ENCODE data around the gene CNPPD1.
A peak's percentile ranks its signal among the peaks of the same experiment; 100 is the strongest.

The CNPPD1 gene

GRCh38 chr2:219179601-219180465 lies 3.1 kb upstream of the CNPPD1 start:
- Histone ChIP-seq H3K4me1 (ENCODE audit: control insufficient read depth, low read depth, low read length) (peaks cover 3% of the 10 kb centered on the region), H3K4me2 (ENCODE audit: low read length) (no peak overlapping the region), H3K79me2 (ENCODE audit: control insufficient read depth, insufficient read depth, low read length) (peaks cover 2% of the 10 kb centered on the region), H3K79me1 (ENCODE audit: low read length) (peaks cover 15% of the 10 kb centered on the region), H3K18ac (ENCODE audit: low read length) (no peak overlapping the region), H2BK120ac (ENCODE audit: low read depth, low read length) (no peak overlapping the region), H3K27me3 (ENCODE audit: insufficient read depth, low read length, poor library complexity) (no peaks in the 10 kb centered on the region), H2BK15ac (replicated peaks; ENCODE audit: low read depth) (no peak overlapping the region), H2AK5ac (ENCODE audit: low read length) (no peak overlapping the region), H3K23ac (ENCODE audit: low read length) (no peak overlapping the region), H3K27ac (ENCODE audit: low read depth, low read length) (no peak overlapping the region), H3K9ac (ENCODE audit: low read length) (no peak overlapping the region), H4K5ac (ENCODE audit: low read length) (no peak overlapping the region), H2BK5ac (ENCODE audit: low read length) (no peak overlapping the region), H3K4me3 (ENCODE audit: low read length) (no peak overlapping the region), H3K36me3 (ENCODE audit: control insufficient read depth, insufficient read depth, low read length) (peaks cover 5% of the 10 kb centered on the region), H3K56ac (ENCODE audit: low read length) (no peak overlapping the region), H3K4ac (ENCODE audit: low read depth, low read length) (no peak overlapping the region), H4K8ac (ENCODE audit: low read depth, low read length) (no peak overlapping the region)
- DNase-seq: no peak
- WGBS (ENCODE audit: extremely low coverage, insufficient coverage, low lambda C conversion rate): no CpG with 5 or more reads among the region's 9 CpGs

- Histone ChIP-seq H3K56ac (ENCODE audit: low read length) (peak overlapping the region; percentile 99), H3K18ac (ENCODE audit: low read length) (peak overlapping the region; percentile 71), H3K27ac (ENCODE audit: low read depth, low read length) (peak overlapping the region; percentile 68), H4K8ac (ENCODE audit: low read depth, low read length) (no peak overlapping the region), H3K27me3 (ENCODE audit: insufficient read depth, low read length, poor library complexity) (no peaks in the 10 kb centered on the region), H3K79me1 (ENCODE audit: low read length) (peaks cover 15% of the 10 kb centered on the region), H3K9ac (ENCODE audit: low read length) (peak overlapping the region; percentile 93), H3K4ac (ENCODE audit: low read depth, low read length) (peak overlapping the region; percentile 73), H2BK120ac (ENCODE audit: low read depth, low read length) (no peak overlapping the region), H3K36me3 (ENCODE audit: control insufficient read depth, insufficient read depth, low read length) (peaks cover 5% of the 10 kb centered on the region), H3K4me1 (ENCODE audit: control insufficient read depth, low read depth, low read length) (peaks cover 3% of the 10 kb centered on the region), H3K4me3 (ENCODE audit: low read length) (peak overlapping the region; percentile 86), H2BK15ac (replicated peaks; ENCODE audit: low read depth) (no peak overlapping the region), H3K23ac (ENCODE audit: low read length) (no peak overlapping the region), H4K5ac (ENCODE audit: low read length) (no peak overlapping the region), H2AK5ac (ENCODE audit: low read length) (no peak overlapping the region), H2BK5ac (ENCODE audit: low read length) (no peak overlapping the region), H3K4me2 (ENCODE audit: low read length) (peak overlapping the region; percentile 67), H3K79me2 (ENCODE audit: control insufficient read depth, insufficient read depth, low read length) (peaks cover 2% of the 10 kb centered on the region)
- no CpG with 5 or more reads among the region's 45 CpGs for WGBS (ENCODE audit: extremely low coverage, insufficient coverage, low lambda C conversion rate)
- peak; percentile 54 for DNase-seq
Measured at GRCh38 chr2:219178377-219179175, 1.9 kb upstream of the CNPPD1 start.

- no peaks in the 10 kb centered on the region for H3K27me3 ChIP-seq (ENCODE audit: insufficient read depth, low read length, poor library complexity)
- peak within 1 kb of the TSS; percentile 71 for H3K18ac ChIP-seq (ENCODE audit: low read length)
- peak within 1 kb of the TSS; percentile 98 for H3K9ac ChIP-seq (ENCODE audit: low read length)
- H4K5ac ChIP-seq (ENCODE audit: low read length): no peak within 1 kb of the TSS
- peak within 1 kb of the TSS; percentile 90 for H3K27ac ChIP-seq (ENCODE audit: low read depth, low read length)
- peaks cover 2% of the 10 kb centered on the region for H3K79me2 ChIP-seq (ENCODE audit: control insufficient read depth, insufficient read depth, low read length)
- peak; percentile 94 for DNase-seq
- no peak within 1 kb of the TSS for H3K23ac ChIP-seq (ENCODE audit: low read length)
- peak within 1 kb of the TSS; percentile 67 for H3K4me2 ChIP-seq (ENCODE audit: low read length)
- H3K79me1 ChIP-seq (ENCODE audit: low read length): peaks cover 15% of the 10 kb centered on the region
- H3K4ac ChIP-seq (ENCODE audit: low read depth, low read length): peak within 1 kb of the TSS; percentile 73
- peaks cover 3% of the 10 kb centered on the region for H3K4me1 ChIP-seq (ENCODE audit: control insufficient read depth, low read depth, low read length)
- H4K8ac ChIP-seq (ENCODE audit: low read depth, low read length): no peak within 1 kb of the TSS
- H2BK120ac ChIP-seq (ENCODE audit: low read depth, low read length): no peak within 1 kb of the TSS
- H3K36me3 ChIP-seq (ENCODE audit: control insufficient read depth, insufficient read depth, low read length): peaks cover 1% of the 10 kb centered on the region
- H2AK5ac ChIP-seq (ENCODE audit: low read length): no peak within 1 kb of the TSS
- H3K4me3 ChIP-seq (ENCODE audit: low read length): peak within 1 kb of the TSS; percentile 95
- H2BK5ac ChIP-seq (ENCODE audit: low read length): peak within 1 kb of the TSS; percentile 89
- no peak within 1 kb of the TSS for H2BK15ac ChIP-seq (replicated peaks; ENCODE audit: low read depth)
- H3K56ac ChIP-seq (ENCODE audit: low read length): peak within 1 kb of the TSS; percentile 99
- no CpG with 5 or more reads among the region's 67 CpGs for WGBS (ENCODE audit: extremely low coverage, insufficient coverage, low lambda C conversion rate)
Measured at GRCh38 chr2:219177552-219178376, 1.0 kb upstream of the CNPPD1 start, which contains the start of gene RETREG2. Gene RETREG2, plus strand, starts transcription at chr2:219178275. Its CDS starts 78 bp downstream, at chr2:219178353.

GRCh38 chr2:219175928-219176817 lies 552 bp downstream of the CNPPD1 start:
- DNase-seq: peak; percentile 70
- H3K79me1 ChIP-seq (ENCODE audit: low read length): peaks cover 15% of the 10 kb centered on the region
- peaks cover 1% of the 10 kb centered on the region for H3K36me3 ChIP-seq (ENCODE audit: control insufficient read depth, insufficient read depth, low read length)
- peak overlapping the region; percentile 70 for H3K18ac ChIP-seq (ENCODE audit: low read length)
- no peak overlapping the region for H4K8ac ChIP-seq (ENCODE audit: low read depth, low read length)
- peak overlapping the region; percentile 95 for H3K4me3 ChIP-seq (ENCODE audit: low read length)
- H3K4me2 ChIP-seq (ENCODE audit: low read length): peak overlapping the region; percentile 97
- H3K79me2 ChIP-seq (ENCODE audit: control insufficient read depth, insufficient read depth, low read length): peaks cover 2% of the 10 kb centered on the region
- H3K27me3 ChIP-seq (ENCODE audit: insufficient read depth, low read length, poor library complexity): no peaks in the 10 kb centered on the region
- no peak overlapping the region for H3K4ac ChIP-seq (ENCODE audit: low read depth, low read length)
- H3K9ac ChIP-seq (ENCODE audit: low read length): peak overlapping the region; percentile 98
- WGBS (ENCODE audit: extremely low coverage, insufficient coverage, low lambda C conversion rate): no CpG with 5 or more reads among the region's 45 CpGs
- H2BK5ac ChIP-seq (ENCODE audit: low read length): no peak overlapping the region
- H2BK120ac ChIP-seq (ENCODE audit: low read depth, low read length): no peak overlapping the region
- H3K23ac ChIP-seq (ENCODE audit: low read length): no peak overlapping the region
- peak overlapping the region; percentile 79 for H3K27ac ChIP-seq (ENCODE audit: low read depth, low read length)
- H3K56ac ChIP-seq (ENCODE audit: low read length): peak overlapping the region; percentile 83
- peaks cover 3% of the 10 kb centered on the region for H3K4me1 ChIP-seq (ENCODE audit: control insufficient read depth, low read depth, low read length)
- no peak overlapping the region for H2BK15ac ChIP-seq (replicated peaks; ENCODE audit: low read depth)
- H4K5ac ChIP-seq (ENCODE audit: low read length): no peak overlapping the region
- H2AK5ac ChIP-seq (ENCODE audit: low read length): no peak overlapping the region

- H3K36me3 ChIP-seq (ENCODE audit: control insufficient read depth, insufficient read depth, low read length): peaks cover 1% of the 10 kb centered on the region
- no peak overlapping the region for H3K56ac ChIP-seq (ENCODE audit: low read length)
- H3K4me3 ChIP-seq (ENCODE audit: low read length): no peak overlapping the region
- H2AK5ac ChIP-seq (ENCODE audit: low read length): no peak overlapping the region
- WGBS (ENCODE audit: extremely low coverage, insufficient coverage, low lambda C conversion rate): no CpG with 5 or more reads among the region's 7 CpGs
- H3K79me1 ChIP-seq (ENCODE audit: low read length): peaks cover 15% of the 10 kb centered on the region
- H3K79me2 ChIP-seq (ENCODE audit: control insufficient read depth, insufficient read depth, low read length): peaks cover 2% of the 10 kb centered on the region
- H2BK120ac ChIP-seq (ENCODE audit: low read depth, low read length): no peak overlapping the region
- H3K27me3 ChIP-seq (ENCODE audit: insufficient read depth, low read length, poor library complexity): no peaks in the 10 kb centered on the region
- no peak overlapping the region for H3K4me2 ChIP-seq (ENCODE audit: low read length)
- no peak overlapping the region for H3K9ac ChIP-seq (ENCODE audit: low read length)
- H3K4ac ChIP-seq (ENCODE audit: low read depth, low read length): no peak overlapping the region
- no peak overlapping the region for H4K8ac ChIP-seq (ENCODE audit: low read depth, low read length)
- H3K23ac ChIP-seq (ENCODE audit: low read length): no peak overlapping the region
- no peak for DNase-seq
- no peak overlapping the region for H3K27ac ChIP-seq (ENCODE audit: low read depth, low read length)
- no peak overlapping the region for H3K18ac ChIP-seq (ENCODE audit: low read length)
- H2BK15ac ChIP-seq (replicated peaks; ENCODE audit: low read depth): no peak overlapping the region
- H3K4me1 ChIP-seq (ENCODE audit: control insufficient read depth, low read depth, low read length): peaks cover 3% of the 10 kb centered on the region
- H2BK5ac ChIP-seq (ENCODE audit: low read length): no peak overlapping the region
- no peak overlapping the region for H4K5ac ChIP-seq (ENCODE audit: low read length)
Measured at GRCh38 chr2:219175486-219175885, 1.2 kb downstream of the CNPPD1 start.

All from mesendoderm (in vitro differentiated cells).